ENCODE results near the gene ITM2C.

The ITM2C gene

GRCh38 chr2:230922951-230923717 is 58.4 kb downstream of the ITM2C start:
- no peak overlapping the region for H3K4me3 ChIP-seq (ENCODE audit: low read length)

GRCh38 chr2:230924092-230924469 is 59.3 kb downstream of the ITM2C start:
- peak overlapping the region; percentile 72 for H3K4me2 ChIP-seq (ENCODE audit: low read length)
- H3K9me2 ChIP-seq (replicated peaks; ENCODE audit: control insufficient read depth, low read length), result no peaks in the 10 kb centered on the region
- H3K27me3 ChIP-seq (ENCODE audit: control insufficient read depth, low read length), result peaks cover 16% of the 10 kb centered on the region
- H4K20me1 ChIP-seq (ENCODE audit: control insufficient read depth, insufficient read depth, low read depth, low read length), result no peaks in the 10 kb centered on the region
- peak overlapping the region; percentile 64 for H3K4me3 ChIP-seq (ENCODE audit: low read length)
- H3K9me3 ChIP-seq (ENCODE audit: control insufficient read depth, insufficient read depth, low read length), result no peaks in the 10 kb centered on the region
- no peaks in the 10 kb centered on the region for H3F3A ChIP-seq (ENCODE audit: control insufficient read depth, insufficient read depth)
- no peaks in the 10 kb centered on the region for H3K36me3 ChIP-seq (ENCODE audit: control insufficient read depth, low read length)
- H3K27ac ChIP-seq (ENCODE audit: low read depth, low read length), result no peak overlapping the region
- no peaks in the 10 kb centered on the region for H3K79me2 ChIP-seq (ENCODE audit: control insufficient read depth, low read length)
- H3K4me1 ChIP-seq (ENCODE audit: control insufficient read depth, low read length), result peaks cover 20% of the 10 kb centered on the region
- no peak for TF ChIP-seq CTCF (IDR thresholded peaks at IDR 0.05; ENCODE audit: low read depth, low read length, poor library complexity, severe bottlenecking)

More at GRCh38 chr2:230922951-230923717, 58.4 kb downstream of the ITM2C start:
- H4K20me1 ChIP-seq (ENCODE audit: control insufficient read depth, insufficient read depth, low read depth, low read length), result no peaks in the 10 kb centered on the region
- no peaks in the 10 kb centered on the region for H3K9me3 ChIP-seq (ENCODE audit: control insufficient read depth, insufficient read depth, low read length)
- H3K79me2 ChIP-seq (ENCODE audit: control insufficient read depth, low read length), result no peaks in the 10 kb centered on the region
- H3K27me3 ChIP-seq (ENCODE audit: control insufficient read depth, low read length), result peaks cover 25% of the 10 kb centered on the region
- H3K4me1 ChIP-seq (ENCODE audit: control insufficient read depth, low read length), result peaks cover 20% of the 10 kb centered on the region
- TF ChIP-seq EZH2phosphoT487 (IDR thresholded peaks at IDR 0.05; ENCODE audit: borderline replicate concordance, low read length) (no peak), CTCF (IDR thresholded peaks at IDR 0.05; ENCODE audit: low read depth, low read length, poor library complexity, severe bottlenecking) (no peak)
- H3K27ac ChIP-seq (ENCODE audit: low read depth, low read length), result no peak overlapping the region
- H3K4me2 ChIP-seq (ENCODE audit: low read length), result no peak overlapping the region
- H3K36me3 ChIP-seq (ENCODE audit: control insufficient read depth, low read length), result no peaks in the 10 kb centered on the region
- H3K9me2 ChIP-seq (replicated peaks; ENCODE audit: control insufficient read depth, low read length), result no peaks in the 10 kb centered on the region
- H3F3A ChIP-seq (ENCODE audit: control insufficient read depth, insufficient read depth), result no peaks in the 10 kb centered on the region

- no peaks in the 10 kb centered on the region for H3K9me2 ChIP-seq (replicated peaks; ENCODE audit: control insufficient read depth, low read length)
- peaks cover 20% of the 10 kb centered on the region for H3K4me1 ChIP-seq (ENCODE audit: control insufficient read depth, low read length)
- H3K27me3 ChIP-seq (ENCODE audit: control insufficient read depth, low read length), result peaks cover 13% of the 10 kb centered on the region
- H3K4me3 ChIP-seq (ENCODE audit: low read length), result peak within 1 kb of the TSS; percentile 64
- TF ChIP-seq EZH2phosphoT487 (IDR thresholded peaks at IDR 0.05; ENCODE audit: borderline replicate concordance, low read length), result no peak
- peak; percentile 74 for TF ChIP-seq CTCF (IDR thresholded peaks at IDR 0.05; ENCODE audit: low read depth, low read length, poor library complexity, severe bottlenecking)
- H3K27ac ChIP-seq (ENCODE audit: low read depth, low read length), result no peak within 1 kb of the TSS
- H3K79me2 ChIP-seq (ENCODE audit: control insufficient read depth, low read length), result no peaks in the 10 kb centered on the region
- no peaks in the 10 kb centered on the region for H4K20me1 ChIP-seq (ENCODE audit: control insufficient read depth, insufficient read depth, low read depth, low read length)
- no peaks in the 10 kb centered on the region for H3K36me3 ChIP-seq (ENCODE audit: control insufficient read depth, low read length)
- H3K4me2 ChIP-seq (ENCODE audit: low read length), result peak within 1 kb of the TSS; percentile 72
- H3F3A ChIP-seq (ENCODE audit: control insufficient read depth, insufficient read depth), result no peaks in the 10 kb centered on the region
- H3K9me3 ChIP-seq (ENCODE audit: control insufficient read depth, insufficient read depth, low read length), result no peaks in the 10 kb centered on the region
These were observed 60.0 kb downstream of the ITM2C start, which contains the start of gene GPR55 for GRCh38 chr2:230924470-230925341. TSS of gene GPR55 (minus strand) at chr2:230925242. CDS start at chr2:230910962, 14,280 bp downstream.
